Endothelial cell of umbilical vein (primary cell): ENCODE data around the gene GRAMD4. TPM values are rescaled to one million over a fixed set of nuclear protein-coding genes. Genes with fewer than 3 reads are reported as not detected.

Source experiments
- BruUV-seq: library from RNA; stranded (reverse); fragments of 400-500 nt; replicated peaks from 2 replicates; lab custom pipeline; 2021; lab: Mats Ljungman, UMichigan
- CTCF ChIA-PET: fragments of 300-600, 350-600 bp; sonication (Branson Sonifier 250); formaldehyde crosslinking; loops from one replicate; lab custom pipeline; 2021; ENCODE audit warnings: antibody characterized with exemption, inconsistent platforms; lab: Charles Lee
- POLR2A ChIA-PET: fragments of 300-600, 350-600 bp; sonication (Branson Sonifier 250); formaldehyde crosslinking; loops from one replicate; lab custom pipeline; 2021; ENCODE audit warnings: antibody characterized with exemption, inconsistent platforms; lab: Charles Lee
- DNase-seq: peaks from one replicate; pipeline ENCODE4 v3.0.0-alpha.2; 2011; ENCODE audit warnings: low read depth, low spot score
- FAIRE-seq: peaks from 2 replicates; lab custom pipeline; 2011; peaks lifted over from hg19 to GRCh38; lab: Jason Lieb, UNC
- H2AFZ ChIP-seq: 2 replicates; pipeline ENCODE4 v1.6.0; 2012; ENCODE audit warnings: low read depth, low read length, control low read depth, inconsistent platforms
- H3K27ac ChIP-seq: 2 replicates; pipeline ENCODE4 v1.5.1; 2011; ENCODE audit warnings: low read depth, mild to moderate bottlenecking, control low read depth, low read length, moderate library complexity; ENCODE audit not compliant: insufficient read depth
- H3K27me3 ChIP-seq, 2 experiments: 2 replicates each; pipeline versions ENCODE4 v1.6.0 to v1.6.1; 2011; ENCODE audit warnings: low read length in 2 of 2, mixed read lengths in 1 of 2; ENCODE audit not compliant: control insufficient read depth in 2 of 2, insufficient read depth in 2 of 2
- H3K36me3 ChIP-seq, 2 experiments: 2 replicates in 1 of 2; 3 replicates in 1 of 2; pipeline ENCODE4 v1.5.1; 2011; ENCODE audit warnings: low read length in 2 of 2, mild to moderate bottlenecking in 1 of 2, moderate library complexity in 1 of 2; ENCODE audit not compliant: control insufficient read depth in 2 of 2, insufficient read depth in 2 of 2; ENCODE audit errors: extremely low read depth in 1 of 2
- H3K4me1 ChIP-seq: 3 replicates; pipeline ENCODE4 v1.5.1; 2011; ENCODE audit warnings: mild to moderate bottlenecking, low read length; ENCODE audit not compliant: control insufficient read depth, insufficient read depth; ENCODE audit errors: extremely low read depth
- H3K4me2 ChIP-seq: 2 replicates; pipeline ENCODE4 v1.6.1; 2011; ENCODE audit warnings: low read length, control low read depth, mixed read lengths; ENCODE audit not compliant: insufficient read depth
- H3K4me3 ChIP-seq, 3 experiments: fragments of 200-600 bp in 1 of 3; sonication (generic), shearing (Covaris generic) in 1 of 3; replicated peaks in 1 of 3; 2 replicates each; pipeline ENCODE4 v1.5.1; 2011 to 2016; ENCODE audit warnings: control low read depth in 3 of 3, low read length in 3 of 3, mild to moderate bottlenecking in 2 of 3, inconsistent platforms in 1 of 3, low read depth in 1 of 3, moderate library complexity in 1 of 3; ENCODE audit not compliant: insufficient read depth in 1 of 3
- H3K79me2 ChIP-seq: 2 replicates; pipeline ENCODE4 v1.6.0; 2012; ENCODE audit warnings: low read length, inconsistent platforms; ENCODE audit not compliant: control insufficient read depth, insufficient read depth
- H3K9ac ChIP-seq: replicated peaks from 2 replicates; pipeline ENCODE3; 2011; ENCODE audit warnings: low read length, control low read depth; ENCODE audit not compliant: insufficient read depth; ENCODE audit errors: extremely low read depth
- H3K9me1 ChIP-seq: replicated peaks from 3 replicates; pipeline ENCODE4 v1.6.0; 2011; ENCODE audit warnings: mild to moderate bottlenecking, low read length; ENCODE audit not compliant: control insufficient read depth, insufficient read depth; ENCODE audit errors: extremely low read depth
- H3K9me3 ChIP-seq: replicated peaks from 2 replicates; pipeline ENCODE4 v1.5.1; 2012; ENCODE audit warnings: low read length, inconsistent platforms; ENCODE audit not compliant: control insufficient read depth, insufficient read depth
- H4K20me1 ChIP-seq: replicated peaks from 2 replicates; pipeline ENCODE3; 2011; ENCODE audit warnings: mild to moderate bottlenecking, low read length; ENCODE audit not compliant: control insufficient read depth, insufficient read depth; ENCODE audit errors: extremely low read depth
- EZH2 ChIP-seq: IDR thresholded peaks from 2 replicates; pipeline ENCODE4 v1.6.1; 2012; ENCODE audit warnings: borderline replicate concordance, low read depth, mild to moderate bottlenecking, moderate library complexity, low read length, inconsistent platforms; ENCODE audit not compliant: severe bottlenecking
- FOS ChIP-seq: IDR thresholded peaks from 2 replicates; pipeline ENCODE4 v1.6.1; 2011; ENCODE audit warnings: mild to moderate bottlenecking, low read length, moderate library complexity, borderline replicate concordance; ENCODE audit not compliant: insufficient read depth
- GATA2 ChIP-seq: IDR thresholded peaks from 2 replicates; pipeline ENCODE4 v1.7.0; 2011; ENCODE audit warnings: low read depth, mild to moderate bottlenecking, moderate library complexity, mixed read lengths, low read length; ENCODE audit not compliant: insufficient read length, insufficient read depth
- MAX ChIP-seq: IDR thresholded peaks from 2 replicates; pipeline ENCODE4 v1.6.1; 2011; ENCODE audit not compliant: insufficient read depth, insufficient read length
- POLR2A ChIP-seq: IDR thresholded peaks from 2 replicates; pipeline ENCODE4 v1.6.1; 2012; ENCODE audit warnings: low read depth, mild to moderate bottlenecking, control low read depth, low read length
- POLR2AphosphoS5 ChIP-seq: IDR thresholded peaks from 2 replicates; pipeline ENCODE4 v1.6.1; 2012; ENCODE audit warnings: low read depth, mild to moderate bottlenecking, control low read depth, low read length, moderate library complexity; ENCODE audit not compliant: insufficient read depth
- dilution Hi-C: fragments of 300-500 bp; cut with MboI; formaldehyde crosslinking; loops from one replicate; pipeline ENCODE4 v1.15.0; 2019; ENCODE audit warnings: low sequenced_read_pairs; ENCODE audit not compliant: extremely low pct_ligation_motif_present
- intact Hi-C: fragments of 100-400 bp; cut with micrococcal nuclease; formaldehyde crosslinking; loops from one replicate; pipeline ENCODE4 v1.10.0; 2022
- polyA plus RNA-seq, 4 experiments: library from polyadenylated mRNA; depleted of rRNA in 3 of 4; stranded (reverse) in 3 of 4; unstranded in 1 of 4; fragments of >200 nt; gene quantifications; 2 replicates each; pipeline versions ENCODE4 v1.2.1 to v1.2.3, GENCODE V29; 2011 to 2012; ENCODE audit warnings: missing spikeins in 1 of 4
- total RNA-seq: library from RNA; stranded (reverse); gene quantifications from 2 replicates; pipeline ENCODE4 v1.2.3, GENCODE V29; 2021
- TF ChIP-seq, protein P1 (sequence below), 2 donors: IDR thresholded peaks; 1 replicate in 1 of 2; 2 replicates in 1 of 2; pipeline ENCODE4 v1.5.1; 2011; ENCODE audit warnings: low read length in 2 of 2, mild to moderate bottlenecking in 2 of 2, moderate library complexity in 2 of 2, control low read depth in 1 of 2, inconsistent platforms in 1 of 2, low read depth in 1 of 2; ENCODE audit not compliant: insufficient read depth in 1 of 2; ENCODE audit errors: extremely low read depth in 1 of 2

Gene GRAMD4
- total and polyA plus RNA-seq, 2 donors (not counting 3 experiments of a cell fraction or from before 2014, with no cell fraction given), result 5.9 to 14.8 TPM

DNA sequence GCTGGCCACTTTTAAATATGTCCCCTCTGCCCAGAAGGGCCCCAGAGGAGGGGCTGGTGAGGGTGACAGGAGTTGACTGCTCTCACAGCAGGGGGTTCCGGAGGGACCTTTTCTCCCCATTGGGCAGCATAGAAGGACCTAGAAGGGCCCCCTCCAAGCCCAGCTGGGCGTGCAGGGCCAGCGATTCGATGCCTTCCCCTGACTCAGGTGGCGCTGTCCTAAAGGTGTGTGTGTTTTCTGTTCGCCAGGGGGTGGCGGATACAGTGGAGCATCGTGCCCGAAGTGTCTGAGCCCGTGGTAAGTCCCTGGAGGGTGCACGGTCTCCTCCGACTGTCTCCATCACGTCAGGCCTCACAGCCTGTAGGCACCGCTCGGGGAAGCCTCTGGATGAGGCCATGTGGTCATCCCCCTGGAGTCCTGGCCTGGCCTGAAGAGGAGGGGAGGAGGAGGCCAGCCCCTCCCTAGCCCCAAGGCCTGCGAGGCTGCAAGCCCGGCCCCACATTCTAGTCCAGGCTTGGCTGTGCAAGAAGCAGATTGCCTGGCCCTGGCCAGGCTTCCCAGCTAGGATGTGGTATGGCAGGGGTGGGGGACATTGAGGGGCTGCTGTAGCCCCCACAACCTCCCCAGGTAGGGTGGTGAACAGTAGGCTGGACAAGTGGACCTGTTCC, 46.5 kb downstream of the GRAMD4 start:
- dilution Hi-C loops, result no loop called here
- Histone ChIP-seq H4K20me1 (no peaks in the 10 kb centered on the region), H3K9me3 (no peaks in the 10 kb centered on the region), H3K27ac (no peak overlapping the region), H3K4me1 (no peaks in the 10 kb centered on the region), H3K4me3 (no peak overlapping the region), H3K9ac (no peak overlapping the region), H3K79me2 (no peaks in the 10 kb centered on the region), H3K4me2 (no peak overlapping the region), H3K36me3 (peaks cover 0 to 4% of the 10 kb centered on the region in 2 experiments), H2AFZ (no peak overlapping the region), H3K9me1 (no peaks in the 10 kb centered on the region), H3K27me3 (no peaks in the 10 kb centered on the region)
- ChIA-PET POLR2A (no interaction called here), CTCF (no interaction called here)
- FAIRE-seq (no peak), DNase-seq (no peak)
- TF ChIP-seq POLR2AphosphoS5 (no peak), MAX (no peak), GATA2 (no peak), FOS (no peak), POLR2A (no peak), EZH2 (no peak)
- TF ChIP-seq, protein P1, sequence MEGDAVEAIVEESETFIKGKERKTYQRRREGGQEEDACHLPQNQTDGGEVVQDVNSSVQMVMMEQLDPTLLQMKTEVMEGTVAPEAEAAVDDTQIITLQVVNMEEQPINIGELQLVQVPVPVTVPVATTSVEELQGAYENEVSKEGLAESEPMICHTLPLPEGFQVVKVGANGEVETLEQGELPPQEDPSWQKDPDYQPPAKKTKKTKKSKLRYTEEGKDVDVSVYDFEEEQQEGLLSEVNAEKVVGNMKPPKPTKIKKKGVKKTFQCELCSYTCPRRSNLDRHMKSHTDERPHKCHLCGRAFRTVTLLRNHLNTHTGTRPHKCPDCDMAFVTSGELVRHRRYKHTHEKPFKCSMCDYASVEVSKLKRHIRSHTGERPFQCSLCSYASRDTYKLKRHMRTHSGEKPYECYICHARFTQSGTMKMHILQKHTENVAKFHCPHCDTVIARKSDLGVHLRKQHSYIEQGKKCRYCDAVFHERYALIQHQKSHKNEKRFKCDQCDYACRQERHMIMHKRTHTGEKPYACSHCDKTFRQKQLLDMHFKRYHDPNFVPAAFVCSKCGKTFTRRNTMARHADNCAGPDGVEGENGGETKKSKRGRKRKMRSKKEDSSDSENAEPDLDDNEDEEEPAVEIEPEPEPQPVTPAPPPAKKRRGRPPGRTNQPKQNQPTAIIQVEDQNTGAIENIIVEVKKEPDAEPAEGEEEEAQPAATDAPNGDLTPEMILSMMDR (IDR thresholded peaks at IDR 0.05; ENCODE audit: extremely low read depth in 1 of 2, insufficient read depth in 1 of 2, low read depth in 1 of 2, low read length in 2 of 2), result no peak
- BruUV-seq, result no TSS peak
- intact Hi-C loops, result no loop called here
